ENCODE results near the gene CASS4. TPM values are rescaled to one million over a fixed set of nuclear protein-coding genes. Genes with fewer than 3 reads are reported as not detected.

CASS4 gene
- total and polyA plus RNA-seq, 9 of the 15 experiments (the other 6 are each of a cell fraction or from before 2014, with no cell fraction given), result 8.1 to 53.8 (median 26.7) TPM

DNA sequence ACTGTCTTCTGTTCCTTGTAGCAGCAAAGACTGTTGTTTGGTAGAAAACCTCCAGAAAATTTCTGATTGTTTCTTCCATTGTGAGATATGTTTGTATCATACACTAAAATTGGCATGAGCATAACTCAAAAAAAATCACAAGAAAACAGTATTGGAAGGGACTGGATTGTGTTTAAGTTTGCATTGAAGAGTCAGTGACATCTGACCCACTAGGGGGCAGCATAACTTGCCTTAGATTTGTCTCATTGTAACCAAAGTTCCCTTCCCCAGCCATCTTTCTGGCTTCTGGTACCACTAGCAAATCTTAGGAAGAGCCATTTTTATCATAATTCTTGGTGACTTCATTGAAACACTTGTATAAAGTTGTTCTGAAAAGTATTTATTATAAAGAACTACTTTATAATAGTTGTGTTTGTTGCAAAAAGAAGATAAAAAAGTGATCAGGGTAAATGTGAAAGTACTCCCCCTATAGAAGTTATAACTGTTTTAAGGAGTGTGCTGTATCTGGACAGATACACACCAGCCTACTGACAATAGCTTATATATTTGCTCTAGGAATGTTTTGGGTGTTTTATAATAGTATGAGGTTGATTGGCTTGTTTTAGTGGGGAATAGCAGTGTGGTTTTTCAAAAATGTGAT is 11.9 kb upstream of the CASS4 start:
- Histone ChIP-seq H3K36me3 (ENCODE audit: control insufficient read depth, insufficient read depth, low read length) (peaks cover 96% of the 10 kb centered on the region), H3K27me3 (ENCODE audit: control insufficient read depth in 2 of 2, insufficient read depth in 2 of 2, low read length in 2 of 2) (no peaks in the 10 kb centered on the region), H3K27ac (ENCODE audit: extremely low read depth, low read depth, low read length) (no peak overlapping the region), H3K4me3 (no peak overlapping the region), H3K9ac (ENCODE audit: insufficient read depth in 1 of 2, low read depth in 2 of 2, low read length in 2 of 2) (no peak overlapping the region), H3K4me1 (replicated peaks in 1 of 2; ENCODE audit: control insufficient read depth in 2 of 2, insufficient read depth in 2 of 2, low read length in 2 of 2) (no peaks in the 10 kb centered on the region; a peak in 2 of 5 replicates), H4K20me1 (replicated peaks; ENCODE audit: control insufficient read depth, insufficient read depth, low read length) (0 out of 2 replicates have a peak, but pooled peaks cover 5% of the 10 kb centered on the region), H3K9me3 (replicated peaks; ENCODE audit: control insufficient read depth, insufficient read depth, low read depth, low read length) (no peaks in the 10 kb centered on the region), H3K9me1 (ENCODE audit: control insufficient read depth, insufficient read depth, low read length) (no peaks in the 10 kb centered on the region), H3K4me2 (ENCODE audit: insufficient read depth, low read length) (no peak overlapping the region), H2AFZ (ENCODE audit: low read depth, low read length) (no peak overlapping the region), H3K79me2 (ENCODE audit: control insufficient read depth, insufficient read depth, low read length) (peaks cover 79% of the 10 kb centered on the region)
- DNase-seq (ENCODE audit: extremely low read depth in 1 of 4, low spot score in 3 of 4) (peak; percentile 48 to 86 (median 53)), ATAC-seq (peak; percentile 92), FAIRE-seq (peak; percentile 80)
- intact Hi-C loops (cut with micrococcal nuclease), result loop anchor here (2.0 to 5.0 kb wide), 2 partner anchors 69 to 112 kb away; partner anchors contain the start of gene RTF2
- ChIA-PET POLR2A (no interaction called here), CTCF (ENCODE audit: low intra/inter-chr PET ratio) (interaction anchor here (0.6 kb wide), 2 partner anchors 177 to 203 kb away, joined by 3 read pairs; no protein-coding TSS in a partner anchor)
- BruUV-seq (replicated peaks), result no TSS peak
- in situ Hi-C loops (cut with MboI), result no loop called here
- TF ChIP-seq PHF20 (IDR thresholded peaks at IDR 0.05; ENCODE audit: partially characterized antibody) (no peak), L3MBTL2 (IDR thresholded peaks at IDR 0.05) (no peak), EGR1 (conservative IDR thresholded peaks at IDR 0.05) (no peak), SMAD4 (CRISPR knock-in tag; conservative IDR thresholded peaks at IDR 0.05) (no peak), ZNF175 (CRISPR knock-in tag; IDR thresholded peaks at IDR 0.05; ENCODE audit: low read depth) (no peak), RB1 (IDR thresholded peaks at IDR 0.05; ENCODE audit: low read depth) (0 out of 2 replicates have a peak, but pooled peaks have one; percentile 21)
- TF ChIP-seq, protein P1, sequence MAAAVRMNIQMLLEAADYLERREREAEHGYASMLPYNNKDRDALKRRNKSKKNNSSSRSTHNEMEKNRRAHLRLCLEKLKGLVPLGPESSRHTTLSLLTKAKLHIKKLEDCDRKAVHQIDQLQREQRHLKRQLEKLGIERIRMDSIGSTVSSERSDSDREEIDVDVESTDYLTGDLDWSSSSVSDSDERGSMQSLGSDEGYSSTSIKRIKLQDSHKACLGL (CRISPR knock-in tag; IDR thresholded peaks at IDR 0.05; ENCODE audit: borderline replicate concordance, poor library complexity, severe bottlenecking), result no peak
- TF ChIP-seq, protein P2, sequence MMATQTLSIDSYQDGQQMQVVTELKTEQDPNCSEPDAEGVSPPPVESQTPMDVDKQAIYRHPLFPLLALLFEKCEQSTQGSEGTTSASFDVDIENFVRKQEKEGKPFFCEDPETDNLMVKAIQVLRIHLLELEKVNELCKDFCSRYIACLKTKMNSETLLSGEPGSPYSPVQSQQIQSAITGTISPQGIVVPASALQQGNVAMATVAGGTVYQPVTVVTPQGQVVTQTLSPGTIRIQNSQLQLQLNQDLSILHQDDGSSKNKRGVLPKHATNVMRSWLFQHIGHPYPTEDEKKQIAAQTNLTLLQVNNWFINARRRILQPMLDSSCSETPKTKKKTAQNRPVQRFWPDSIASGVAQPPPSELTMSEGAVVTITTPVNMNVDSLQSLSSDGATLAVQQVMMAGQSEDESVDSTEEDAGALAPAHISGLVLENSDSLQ (IDR thresholded peaks at IDR 0.05), result 0 out of 2 replicates have a peak, but pooled peaks have one; percentile 25
- TF ChIP-seq, protein P3, sequence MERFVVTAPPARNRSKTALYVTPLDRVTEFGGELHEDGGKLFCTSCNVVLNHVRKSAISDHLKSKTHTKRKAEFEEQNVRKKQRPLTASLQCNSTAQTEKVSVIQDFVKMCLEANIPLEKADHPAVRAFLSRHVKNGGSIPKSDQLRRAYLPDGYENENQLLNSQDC (CRISPR knock-in tag; IDR thresholded peaks at IDR 0.05), result no peak
- TF ChIP-seq, protein P4, sequence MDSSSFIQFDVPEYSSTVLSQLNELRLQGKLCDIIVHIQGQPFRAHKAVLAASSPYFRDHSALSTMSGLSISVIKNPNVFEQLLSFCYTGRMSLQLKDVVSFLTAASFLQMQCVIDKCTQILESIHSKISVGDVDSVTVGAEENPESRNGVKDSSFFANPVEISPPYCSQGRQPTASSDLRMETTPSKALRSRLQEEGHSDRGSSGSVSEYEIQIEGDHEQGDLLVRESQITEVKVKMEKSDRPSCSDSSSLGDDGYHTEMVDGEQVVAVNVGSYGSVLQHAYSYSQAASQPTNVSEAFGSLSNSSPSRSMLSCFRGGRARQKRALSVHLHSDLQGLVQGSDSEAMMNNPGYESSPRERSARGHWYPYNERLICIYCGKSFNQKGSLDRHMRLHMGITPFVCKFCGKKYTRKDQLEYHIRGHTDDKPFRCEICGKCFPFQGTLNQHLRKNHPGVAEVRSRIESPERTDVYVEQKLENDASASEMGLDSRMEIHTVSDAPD (CRISPR knock-in tag; IDR thresholded peaks at IDR 0.05), result no peak
- TF ChIP-seq, protein P5, sequence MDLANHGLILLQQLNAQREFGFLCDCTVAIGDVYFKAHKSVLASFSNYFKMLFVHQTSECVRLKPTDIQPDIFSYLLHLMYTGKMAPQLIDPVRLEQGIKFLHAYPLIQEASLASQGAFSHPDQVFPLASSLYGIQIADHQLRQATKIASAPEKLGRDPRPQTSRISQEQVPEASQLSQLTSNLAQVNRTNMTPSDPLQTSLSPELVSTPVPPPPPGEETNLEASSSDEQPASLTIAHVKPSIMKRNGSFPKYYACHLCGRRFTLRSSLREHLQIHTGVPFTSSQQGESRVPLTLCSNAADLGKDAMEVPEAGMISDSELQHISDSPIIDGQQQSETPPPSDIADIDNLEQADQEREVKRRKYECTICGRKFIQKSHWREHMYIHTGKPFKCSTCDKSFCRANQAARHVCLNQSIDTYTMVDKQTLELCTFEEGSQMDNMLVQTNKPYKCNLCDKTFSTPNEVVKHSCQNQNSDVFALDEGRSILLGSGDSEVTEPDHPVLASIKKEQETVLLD (IDR thresholded peaks at IDR 0.05), result no peak
